Fibroblast of skin of right biceps (primary cell): ENCODE measurements around the gene NPAS3.

Source experiments
- DNase-seq: peaks from one replicate; pipeline ENCODE4 v3.0.0-alpha.2; 2013

Gene NPAS3

GRCh38 chr14:33273978-33274377 is 335.3 kb downstream of the NPAS3 start:
- DNase-seq = no peak

- no peak for DNase-seq
Observed at GRCh38 chr14:33275879-33276278, 337.2 kb downstream of the NPAS3 start.

- DNase-seq = no peak
Observed at GRCh38 chr14:33279865-33280264, 341.2 kb downstream of the NPAS3 start.

- peak; percentile 49 for DNase-seq
Observed at GRCh38 chr14:33280646-33281045, 342.0 kb downstream of the NPAS3 start.

- DNase-seq = peak; percentile 30
Observed at GRCh38 chr14:33282331-33283230, 343.9 kb downstream of the NPAS3 start.

GRCh38 chr14:33285902-33286700 is 347.4 kb downstream of the NPAS3 start:
- no peak for DNase-seq

- DNase-seq = no peak
Observed at GRCh38 chr14:33287189-33287588, 348.5 kb downstream of the NPAS3 start.

GRCh38 chr14:33290641-33291040 is 352.0 kb downstream of the NPAS3 start:
- DNase-seq = no peak

GRCh38 chr14:33291529-33292104 is 352.9 kb downstream of the NPAS3 start:
- no peak for DNase-seq

- DNase-seq = no peak
Observed at GRCh38 chr14:33294419-33294818, 355.7 kb downstream of the NPAS3 start.

- no peak for DNase-seq
Observed at GRCh38 chr14:33297565-33297964, 358.9 kb downstream of the NPAS3 start.

GRCh38 chr14:33307691-33308251 is 369.1 kb downstream of the NPAS3 start:
- peak; percentile 94 for DNase-seq

- no peak for DNase-seq
Observed at GRCh38 chr14:33309106-33309505, 370.4 kb downstream of the NPAS3 start.

GRCh38 chr14:33315217-33315616 is 376.5 kb downstream of the NPAS3 start:
- DNase-seq = no peak

GRCh38 chr14:33315721-33316120 is 377.0 kb downstream of the NPAS3 start:
- no peak for DNase-seq

- peak; percentile 6 for DNase-seq
Observed at GRCh38 chr14:33317675-33318074, 379.0 kb downstream of the NPAS3 start.

GRCh38 chr14:33323979-33324378 is 385.3 kb downstream of the NPAS3 start:
- DNase-seq = no peak

- DNase-seq = no peak
Observed at GRCh38 chr14:33331176-33331949, 392.7 kb downstream of the NPAS3 start.

- DNase-seq = no peak
Observed at GRCh38 chr14:33332497-33332896, 393.8 kb downstream of the NPAS3 start.

- DNase-seq = peak; percentile 5
Observed at GRCh38 chr14:33335366-33335765, 396.7 kb downstream of the NPAS3 start.

GRCh38 chr14:33342299-33342974 is 403.8 kb downstream of the NPAS3 start:
- DNase-seq = no peak

GRCh38 chr14:33343016-33343415 is 404.3 kb downstream of the NPAS3 start:
- peak; percentile 81 for DNase-seq
